Astrocyte (in vitro differentiated cells and primary cell): ENCODE measurements around the gene OR5M8. TPM values are rescaled to one million over a fixed set of nuclear protein-coding genes. Genes with fewer than 3 reads are reported as not detected.

Source experiments
- DNase-seq: peaks from one replicate; pipeline ENCODE4 v3.0.0-alpha.2; 2010; ENCODE audit warnings: low read depth
- FAIRE-seq: peaks from 2 replicates; lab custom pipeline; 2011; peaks lifted over from hg19 to GRCh38; lab: Jason Lieb, UNC
- H2AFZ ChIP-seq: 2 replicates; pipeline ENCODE4 v1.6.0; 2012; ENCODE audit warnings: low read depth, low read length, inconsistent platforms
- H3K27ac ChIP-seq: 2 replicates; pipeline ENCODE4 v1.5.1; 2011; ENCODE audit warnings: low read depth, low read length, inconsistent platforms
- H3K27me3 ChIP-seq: 2 replicates; pipeline ENCODE4 v1.6.0; 2011; ENCODE audit warnings: low read length, inconsistent platforms; ENCODE audit not compliant: insufficient read depth
- H3K36me3 ChIP-seq: 2 replicates; pipeline ENCODE4 v1.5.1; 2011; ENCODE audit warnings: low read length, inconsistent platforms; ENCODE audit not compliant: insufficient read depth
- H3K4me1 ChIP-seq: 2 replicates; pipeline ENCODE4 v1.5.1; 2011; ENCODE audit warnings: low read length, inconsistent platforms; ENCODE audit not compliant: insufficient read depth
- H3K4me2 ChIP-seq: 2 replicates; pipeline ENCODE4 v1.6.0; 2012; ENCODE audit warnings: low read length, inconsistent platforms
- H3K4me3 ChIP-seq: 2 replicates; pipeline ENCODE4 v1.5.1; 2011; ENCODE audit warnings: low read depth, mild to moderate bottlenecking, low read length, inconsistent platforms; ENCODE audit not compliant: insufficient read depth
- H3K79me2 ChIP-seq: 2 replicates; pipeline ENCODE4 v1.6.0; 2012; ENCODE audit warnings: mild to moderate bottlenecking, low read length, inconsistent platforms; ENCODE audit not compliant: insufficient read depth
- H3K9ac ChIP-seq: 2 replicates; pipeline ENCODE4 v1.6.0; 2012; ENCODE audit warnings: mild to moderate bottlenecking, low read length, inconsistent platforms
- H3K9me3 ChIP-seq: 2 replicates; pipeline ENCODE4 v1.5.1; 2012; ENCODE audit warnings: low read depth, mild to moderate bottlenecking, low read length, inconsistent platforms; ENCODE audit not compliant: insufficient read depth
- H4K20me1 ChIP-seq: 2 replicates; pipeline ENCODE4 v1.6.0; 2012; ENCODE audit warnings: low read length, inconsistent platforms; ENCODE audit not compliant: insufficient read depth
- H3K27ac Mint-ChIP-seq: one replicate; pipeline ENCODE4 v1.8.0; 2021; ENCODE audit warnings: mild to moderate bottlenecking, mixed read lengths; ENCODE audit not compliant: unreplicated experiment
- H3K27me3 Mint-ChIP-seq: one replicate; pipeline ENCODE4 v1.8.0; 2021; ENCODE audit warnings: low read depth, mixed read lengths; ENCODE audit not compliant: unreplicated experiment
- H3K36me3 Mint-ChIP-seq: one replicate; pipeline ENCODE4 v1.8.0; 2021; ENCODE audit warnings: low read depth, mixed read lengths; ENCODE audit not compliant: unreplicated experiment
- H3K4me1 Mint-ChIP-seq: one replicate; pipeline ENCODE4 v1.8.0; 2021; ENCODE audit warnings: low read depth, mixed read lengths; ENCODE audit not compliant: unreplicated experiment
- H3K4me3 Mint-ChIP-seq: one replicate; pipeline ENCODE4 v1.8.0; 2021; ENCODE audit warnings: mild to moderate bottlenecking, moderate library complexity, mixed read lengths; ENCODE audit not compliant: unreplicated experiment
- H3K9me3 Mint-ChIP-seq: one replicate; pipeline ENCODE4 v1.8.0; 2021; ENCODE audit warnings: mild to moderate bottlenecking, mixed read lengths; ENCODE audit not compliant: unreplicated experiment
- EZH2 ChIP-seq: IDR thresholded peaks from 2 replicates; pipeline ENCODE4 v1.6.1; 2012; ENCODE audit warnings: mild to moderate bottlenecking, low read length, inconsistent platforms; ENCODE audit not compliant: insufficient read depth
- total RNA-seq: library from RNA; stranded (reverse); gene quantifications from 2 replicates; pipeline ENCODE4 v1.2.1, GENCODE V29; 2021
- TF ChIP-seq, protein P1 (sequence below): IDR thresholded peaks from 2 replicates; pipeline ENCODE4 v1.5.1; 2011; ENCODE audit warnings: low read depth, mild to moderate bottlenecking, inconsistent platforms, low read length, moderate library complexity; ENCODE audit not compliant: insufficient read depth

The OR5M8 gene
- total RNA-seq, 1 donor from 2014 or later: not detected

DNA sequence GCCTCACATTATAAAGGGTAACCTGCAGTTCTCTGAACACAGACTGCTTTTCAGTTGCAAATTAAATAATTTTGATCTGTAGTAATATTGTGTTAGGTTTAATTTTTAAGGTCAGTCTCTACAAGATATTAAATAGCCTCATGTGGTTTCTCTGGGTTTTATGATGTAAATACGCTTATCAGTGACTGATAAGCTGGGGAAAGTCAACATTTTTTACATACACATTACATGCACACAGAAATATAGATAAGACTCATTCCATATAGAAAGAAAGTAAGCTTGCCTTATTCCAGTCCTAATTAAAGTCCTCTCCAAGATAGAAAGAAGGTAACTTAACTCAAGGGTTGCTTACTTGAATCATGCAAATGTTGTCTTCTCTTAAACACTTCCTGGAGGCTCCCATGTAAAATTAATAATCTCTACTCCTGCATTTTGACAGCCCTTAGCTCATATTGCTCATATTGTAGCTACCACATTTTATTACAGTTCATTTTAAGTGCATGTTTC lies 16.4 kb downstream of the OR5M8 start:
- TF ChIP-seq, protein P1, sequence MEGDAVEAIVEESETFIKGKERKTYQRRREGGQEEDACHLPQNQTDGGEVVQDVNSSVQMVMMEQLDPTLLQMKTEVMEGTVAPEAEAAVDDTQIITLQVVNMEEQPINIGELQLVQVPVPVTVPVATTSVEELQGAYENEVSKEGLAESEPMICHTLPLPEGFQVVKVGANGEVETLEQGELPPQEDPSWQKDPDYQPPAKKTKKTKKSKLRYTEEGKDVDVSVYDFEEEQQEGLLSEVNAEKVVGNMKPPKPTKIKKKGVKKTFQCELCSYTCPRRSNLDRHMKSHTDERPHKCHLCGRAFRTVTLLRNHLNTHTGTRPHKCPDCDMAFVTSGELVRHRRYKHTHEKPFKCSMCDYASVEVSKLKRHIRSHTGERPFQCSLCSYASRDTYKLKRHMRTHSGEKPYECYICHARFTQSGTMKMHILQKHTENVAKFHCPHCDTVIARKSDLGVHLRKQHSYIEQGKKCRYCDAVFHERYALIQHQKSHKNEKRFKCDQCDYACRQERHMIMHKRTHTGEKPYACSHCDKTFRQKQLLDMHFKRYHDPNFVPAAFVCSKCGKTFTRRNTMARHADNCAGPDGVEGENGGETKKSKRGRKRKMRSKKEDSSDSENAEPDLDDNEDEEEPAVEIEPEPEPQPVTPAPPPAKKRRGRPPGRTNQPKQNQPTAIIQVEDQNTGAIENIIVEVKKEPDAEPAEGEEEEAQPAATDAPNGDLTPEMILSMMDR: no peak
- TF ChIP-seq EZH2: no peak
- Mint-ChIP-seq H3K27me3 (no peaks in the 10 kb centered on the region), H3K9me3 (no peaks in the 10 kb centered on the region), H3K36me3 (no peaks in the 10 kb centered on the region), H3K4me3 (no peak overlapping the region), H3K4me1 (no peaks in the 10 kb centered on the region), H3K27ac (no peak overlapping the region)
- no peak overlapping the region for H3K27ac ChIP-seq
- H3K36me3 ChIP-seq: no peaks in the 10 kb centered on the region
- no peaks in the 10 kb centered on the region for H3K79me2 ChIP-seq
- no peak for DNase-seq
- no peaks in the 10 kb centered on the region for H3K9me3 ChIP-seq
- H3K4me3 ChIP-seq: no peak overlapping the region
- H3K4me2 ChIP-seq: no peak overlapping the region
- H3K9ac ChIP-seq: no peak overlapping the region
- no peaks in the 10 kb centered on the region for H4K20me1 ChIP-seq
- FAIRE-seq: no peak
- H2AFZ ChIP-seq: no peak overlapping the region
- no peaks in the 10 kb centered on the region for H3K27me3 ChIP-seq
- H3K4me1 ChIP-seq: no peaks in the 10 kb centered on the region

DNA sequence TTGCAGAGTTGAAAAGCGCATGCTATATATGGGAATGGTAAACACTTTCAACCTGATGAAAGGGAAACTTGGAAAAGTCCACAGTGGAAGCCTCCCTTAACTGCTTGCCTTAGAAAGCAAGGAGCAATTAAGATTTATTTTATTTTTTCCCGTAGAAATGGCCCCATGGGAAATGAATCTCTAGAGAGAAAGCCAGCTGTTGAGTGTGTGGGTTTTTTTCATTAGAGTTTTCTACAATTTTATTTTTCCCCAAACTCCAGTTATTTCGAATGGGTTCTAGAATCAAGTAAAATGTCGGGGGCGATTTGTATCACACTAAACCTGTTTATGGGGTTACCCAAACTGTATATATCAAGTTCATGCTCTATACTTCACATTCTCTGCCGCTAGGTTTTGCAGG lies 17.9 kb downstream of the OR5M8 start, which contains the start of gene OR5M3:
TSS of gene OR5M3 (minus strand) at position 101 of the 400 bp plus-strand sequence. CDS start 2,855 bp downstream, outside the sequence.
- H3K4me1 Mint-ChIP-seq: no peaks in the 10 kb centered on the region
- H3K36me3 Mint-ChIP-seq: no peaks in the 10 kb centered on the region
- Histone ChIP-seq H3K4me2 (no peak within 1 kb of the TSS), H2AFZ (no peak within 1 kb of the TSS), H3K9me3 (no peaks in the 10 kb centered on the region), H3K36me3 (no peaks in the 10 kb centered on the region), H4K20me1 (no peaks in the 10 kb centered on the region), H3K4me1 (no peaks in the 10 kb centered on the region), H3K4me3 (no peak within 1 kb of the TSS), H3K27me3 (no peaks in the 10 kb centered on the region), H3K9ac (no peak within 1 kb of the TSS), H3K27ac (no peak within 1 kb of the TSS), H3K79me2 (no peaks in the 10 kb centered on the region)
- H3K27ac Mint-ChIP-seq: no peak within 1 kb of the TSS
- no peak for FAIRE-seq
- H3K9me3 Mint-ChIP-seq: no peaks in the 10 kb centered on the region
- TF ChIP-seq, protein P1: no peak
- TF ChIP-seq EZH2: no peak
- no peak for DNase-seq
- no peak within 1 kb of the TSS for H3K4me3 Mint-ChIP-seq
- H3K27me3 Mint-ChIP-seq: no peaks in the 10 kb centered on the region

DNA sequence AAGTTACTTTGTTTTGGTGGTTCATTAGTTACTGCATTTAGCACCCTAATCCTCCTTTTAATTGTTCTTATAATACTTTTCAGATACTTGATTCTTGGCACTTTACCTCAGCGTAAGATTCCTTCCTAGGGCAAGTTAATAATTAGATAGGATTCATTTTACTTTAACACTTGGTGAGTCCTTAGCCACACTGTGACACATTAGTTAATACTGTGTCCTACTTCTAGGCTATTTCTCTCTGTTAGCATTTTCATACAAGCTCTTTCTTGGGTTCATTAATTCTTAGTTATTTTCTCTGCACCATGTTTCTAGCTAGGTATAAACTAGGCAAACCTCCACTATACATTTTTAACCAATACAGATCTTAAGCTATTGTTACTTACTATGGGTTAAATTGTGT lies 34.1 kb downstream of the OR5M8 start:
- H3K27me3 ChIP-seq: no peaks in the 10 kb centered on the region
- Mint-ChIP-seq H3K9me3 (no peaks in the 10 kb centered on the region), H3K36me3 (no peaks in the 10 kb centered on the region), H3K27me3 (no peaks in the 10 kb centered on the region), H3K4me3 (no peak overlapping the region), H3K27ac (no peak overlapping the region), H3K4me1 (no peaks in the 10 kb centered on the region)
- no peak overlapping the region for H3K27ac ChIP-seq
- H3K9ac ChIP-seq: no peak overlapping the region
- H3K4me2 ChIP-seq: no peak overlapping the region
- H3K4me3 ChIP-seq: no peak overlapping the region
- no peak overlapping the region for H2AFZ ChIP-seq
- H3K9me3 ChIP-seq: peaks cover 4% of the 10 kb centered on the region
- H4K20me1 ChIP-seq: no peaks in the 10 kb centered on the region
- no peak for FAIRE-seq
- no peak for DNase-seq
- no peaks in the 10 kb centered on the region for H3K4me1 ChIP-seq
- TF ChIP-seq, protein P1: no peak
- no peak for TF ChIP-seq EZH2
- no peaks in the 10 kb centered on the region for H3K36me3 ChIP-seq
- no peaks in the 10 kb centered on the region for H3K79me2 ChIP-seq
